ENCODE results near the gene TNS1.

Gene TNS1

GRCh38 chr2:217929757-217930707, 72.8 kb downstream of the TNS1 start:
- no peak for DNase-seq (ENCODE audit: low read depth)

DNA sequence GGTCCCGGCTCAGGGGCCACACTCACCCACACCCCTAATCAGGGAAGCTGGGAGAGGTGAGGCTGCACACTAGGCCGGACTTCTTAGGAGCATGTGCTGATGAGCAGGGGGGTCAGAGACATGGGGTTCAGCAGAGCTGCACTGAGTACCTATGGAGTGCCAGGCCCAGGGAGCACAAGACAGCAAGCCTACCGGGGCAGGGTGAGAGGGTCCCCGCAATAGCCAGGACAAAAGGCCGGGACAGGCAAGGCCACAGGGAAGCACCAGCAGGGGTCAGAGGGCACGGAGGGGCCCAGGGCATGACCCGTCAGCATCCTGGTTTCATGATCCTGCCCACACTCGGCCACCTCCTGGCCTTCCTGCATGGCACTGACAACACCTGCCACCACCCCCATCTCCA, 73.5 kb downstream of the TNS1 start:
- no peak for DNase-seq (ENCODE audit: low read depth)

DNA sequence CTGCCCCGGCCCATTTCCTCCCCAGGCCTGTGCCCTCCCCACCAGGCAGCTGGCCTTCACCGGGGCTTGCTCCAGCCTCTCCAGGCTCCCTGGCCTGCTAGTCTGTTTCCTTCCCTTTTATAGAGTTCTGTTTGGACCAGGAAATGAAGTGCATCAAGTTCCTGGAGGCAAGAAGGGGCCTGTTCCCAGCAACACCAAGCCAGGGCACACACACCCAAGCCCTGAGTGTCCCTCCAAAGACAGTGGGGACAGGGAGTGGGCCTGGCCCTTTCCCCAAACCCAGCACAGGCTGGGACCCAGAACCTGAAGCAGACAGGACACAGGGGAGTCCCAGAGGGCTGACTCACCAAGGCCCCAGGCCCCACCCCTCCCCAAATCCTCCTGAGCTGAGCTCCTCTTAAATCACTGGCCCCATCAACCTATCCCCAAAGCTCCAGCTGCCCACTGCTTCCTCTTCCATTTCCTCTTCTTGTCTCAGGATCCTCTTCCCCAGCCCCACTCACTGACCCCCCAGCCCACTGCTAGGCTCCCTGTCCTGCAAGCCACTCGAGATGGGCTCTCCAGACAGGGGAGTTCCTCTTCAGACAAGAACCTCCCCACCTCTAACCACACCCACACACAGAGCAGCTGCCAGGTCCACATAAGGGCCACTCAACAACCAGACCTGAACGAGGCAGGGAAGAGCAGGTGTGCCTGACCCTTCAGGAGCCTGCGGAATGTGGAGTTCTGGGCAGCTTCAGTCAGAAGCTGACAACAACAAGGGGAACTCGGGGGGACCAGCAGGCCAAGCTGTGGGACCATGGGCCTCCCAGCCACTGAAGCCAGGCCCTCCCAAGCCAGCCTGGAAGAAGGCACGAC, 74.2 kb downstream of the TNS1 start:
- no peak for DNase-seq (ENCODE audit: low read depth)

- no peak for DNase-seq (ENCODE audit: low read depth)
Measured at GRCh38 chr2:217927601-217928323, 75.0 kb downstream of the TNS1 start.

DNA sequence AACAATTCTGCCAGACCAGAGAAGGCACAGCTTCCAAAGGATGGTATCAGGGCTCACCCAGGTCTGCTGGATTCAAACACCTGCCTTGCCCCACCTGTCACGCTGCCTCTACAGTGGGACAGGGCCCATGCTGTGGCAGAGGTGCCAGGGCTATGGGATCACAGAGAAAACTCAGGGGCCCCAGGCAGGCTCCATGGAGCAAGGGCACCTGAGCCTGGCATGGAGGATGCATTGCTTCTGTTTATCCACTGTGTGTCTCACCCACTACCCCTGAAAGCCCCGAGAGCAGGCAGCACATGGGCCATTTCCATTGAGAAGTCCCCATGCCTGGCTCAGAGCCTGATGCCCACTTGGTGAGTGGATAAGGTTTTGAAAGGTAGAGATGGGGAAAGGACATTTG, 76.0 kb downstream of the TNS1 start:
- DNase-seq (ENCODE audit: low read depth): no peak

GRCh38 chr2:217924346-217924901, 78.4 kb downstream of the TNS1 start:
- no peak for DNase-seq (ENCODE audit: low read depth)

DNA sequence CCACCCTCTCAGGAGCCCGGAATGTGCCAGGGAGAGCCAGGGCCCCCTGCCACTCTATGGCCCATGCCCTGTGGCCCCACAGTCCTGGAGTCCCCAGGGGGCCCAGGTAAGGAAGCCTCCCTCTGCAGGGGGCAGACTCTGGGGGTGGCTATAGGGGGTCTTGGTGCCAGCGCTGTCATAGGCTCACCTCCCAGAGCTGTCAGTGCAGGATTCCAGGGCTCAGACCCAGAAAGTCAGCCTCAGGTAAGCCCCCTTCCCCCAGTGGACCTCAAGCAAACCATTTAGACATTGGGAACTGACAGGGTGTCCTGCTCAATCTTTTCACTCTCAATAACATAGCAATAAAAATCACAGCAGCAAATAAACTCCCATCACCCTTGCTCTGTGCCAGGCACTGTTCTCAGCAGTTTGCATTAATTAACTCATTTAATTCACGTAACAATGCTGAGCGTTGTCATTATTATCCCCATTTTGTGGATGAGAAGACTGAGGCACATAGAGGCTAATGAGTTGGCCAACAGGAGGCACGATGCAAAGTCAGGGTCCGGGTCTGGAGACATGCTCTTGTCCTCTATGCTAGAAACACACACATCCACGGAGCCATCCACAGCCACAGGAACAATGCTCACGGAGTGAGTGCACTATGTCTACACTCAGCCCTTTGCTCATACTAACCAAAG, 79.6 kb downstream of the TNS1 start:
- no peak for DNase-seq (ENCODE audit: low read depth)

DNA sequence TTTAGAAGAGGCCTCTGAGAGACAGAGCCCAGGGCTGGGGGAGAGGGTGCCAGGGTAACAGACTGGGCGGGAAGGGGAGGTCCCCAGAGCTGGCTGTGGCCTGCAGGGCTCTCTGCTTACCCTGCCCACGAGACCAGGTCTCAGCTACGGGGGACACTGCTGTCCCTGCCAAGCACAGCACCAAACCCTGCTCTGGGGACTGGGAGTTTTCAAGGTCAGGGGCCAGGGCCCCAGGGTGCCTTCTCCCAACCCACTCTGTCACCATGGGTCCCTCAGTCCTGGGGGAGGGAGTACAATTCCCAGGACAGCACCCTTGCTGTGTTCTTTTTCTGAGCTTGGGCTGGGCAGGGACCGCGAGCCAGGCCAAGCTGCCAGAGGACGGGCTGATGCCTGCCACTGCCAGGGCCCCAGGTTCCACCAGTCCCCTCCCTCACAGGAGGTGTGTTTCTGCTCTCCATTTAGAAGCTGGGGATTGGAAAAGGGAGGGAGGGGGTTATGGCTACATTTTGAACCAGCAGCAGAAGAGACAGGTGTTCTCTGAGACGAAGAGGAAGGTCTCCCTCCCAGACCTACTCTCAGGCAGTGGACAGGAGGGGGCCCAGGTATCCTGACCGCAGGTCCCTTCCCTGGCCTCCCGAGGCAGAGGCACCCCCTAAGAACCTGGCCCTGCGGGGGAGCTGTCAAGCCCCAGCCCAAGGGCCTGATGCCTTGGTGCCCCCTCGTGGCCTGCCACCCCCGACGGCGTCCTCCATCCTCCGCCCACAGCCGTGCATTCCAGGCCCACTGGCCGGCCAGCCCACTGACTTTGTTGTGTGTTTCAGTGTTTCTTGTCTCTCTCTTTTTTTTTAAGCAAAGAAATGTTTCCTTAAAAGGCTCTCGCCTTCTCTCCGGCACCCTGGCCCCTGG, 80.4 kb downstream of the TNS1 start:
- DNase-seq (ENCODE audit: low read depth): no peak

DNA sequence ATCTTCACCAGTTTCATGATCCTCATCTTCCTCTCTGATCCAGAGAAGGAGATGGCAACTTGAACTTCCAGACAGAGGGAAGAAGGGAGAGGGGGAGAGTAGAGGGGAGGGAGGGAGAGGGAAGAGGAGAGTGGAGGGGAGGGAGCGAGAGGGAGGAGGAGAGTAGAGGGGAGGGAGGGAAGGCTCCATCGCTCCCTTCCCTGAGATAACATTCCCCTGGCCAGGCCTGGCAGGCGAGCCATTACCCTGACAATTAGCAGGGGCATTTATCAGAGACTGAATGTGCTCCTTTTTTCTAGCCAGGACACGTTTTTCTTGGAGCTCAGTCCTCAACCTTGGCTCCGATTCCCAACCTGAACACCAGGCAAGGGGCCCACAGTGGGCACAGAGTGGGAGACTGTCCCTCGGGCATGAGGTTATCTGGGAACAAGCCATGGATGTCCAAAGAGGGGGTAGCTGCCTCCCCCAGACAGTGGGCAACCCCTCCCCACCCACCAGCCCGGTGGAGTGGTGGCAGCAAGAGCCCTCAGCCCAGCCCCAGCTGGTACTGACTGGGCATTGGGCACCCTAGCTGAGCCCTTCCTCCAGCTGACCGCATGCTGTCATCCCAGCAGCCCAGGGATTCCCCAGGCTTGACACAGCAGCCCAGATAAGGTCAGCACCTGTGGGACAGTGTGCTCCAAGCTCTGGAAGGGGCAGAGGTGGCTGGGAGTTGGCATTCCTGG, 81.8 kb downstream of the TNS1 start:
- DNase-seq (ENCODE audit: low read depth): no peak

GRCh38 chr2:217919781-217920351, 82.9 kb downstream of the TNS1 start:
- DNase-seq (ENCODE audit: low read depth): no peak

GRCh38 chr2:217919204-217919603, 83.6 kb downstream of the TNS1 start:
- DNase-seq (ENCODE audit: low read depth): no peak

DNA sequence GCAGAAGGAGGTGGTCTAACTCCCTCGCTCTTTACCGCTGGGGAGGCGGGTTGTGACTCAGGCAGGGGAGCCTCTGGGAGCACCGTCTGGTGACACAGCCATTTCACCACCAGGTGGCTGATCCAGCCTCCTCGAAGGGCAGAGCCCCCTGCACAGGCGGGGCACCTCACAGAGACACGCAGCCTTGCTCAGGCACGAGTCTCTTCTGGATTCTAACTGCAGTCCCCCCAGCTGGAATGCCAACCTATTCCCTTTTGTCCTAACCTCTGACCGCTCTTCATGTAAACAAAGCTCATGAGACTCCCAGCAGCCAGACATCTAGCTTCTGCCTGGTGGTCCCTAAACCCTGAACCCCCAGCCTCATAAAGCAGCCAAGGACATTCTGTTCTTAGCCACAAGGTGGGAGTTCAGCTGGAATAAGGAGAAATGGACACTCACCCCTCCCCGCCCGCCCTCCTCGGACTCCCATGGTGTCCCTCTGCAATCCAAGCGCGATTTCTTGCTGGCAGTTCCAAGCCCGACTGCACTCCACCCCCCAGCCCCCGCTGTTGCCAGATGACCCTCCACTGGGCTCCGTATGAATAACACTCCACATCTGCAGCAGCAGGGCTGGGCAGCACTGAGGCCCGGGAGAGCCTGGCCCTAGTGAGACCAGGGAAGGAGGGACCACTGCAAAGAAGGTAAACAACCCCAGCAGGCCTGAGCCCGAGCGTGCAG, 84.3 kb downstream of the TNS1 start:
- no peak for DNase-seq (ENCODE audit: low read depth)

- no peak for DNase-seq (ENCODE audit: low read depth)
Measured at GRCh38 chr2:217916504-217917254, 86.1 kb downstream of the TNS1 start.

GRCh38 chr2:217915706-217916105, 87.1 kb downstream of the TNS1 start:
- no peak for DNase-seq (ENCODE audit: low read depth)

GRCh38 chr2:217914878-217915277, 87.9 kb downstream of the TNS1 start:
- DNase-seq (ENCODE audit: low read depth): no peak

DNA sequence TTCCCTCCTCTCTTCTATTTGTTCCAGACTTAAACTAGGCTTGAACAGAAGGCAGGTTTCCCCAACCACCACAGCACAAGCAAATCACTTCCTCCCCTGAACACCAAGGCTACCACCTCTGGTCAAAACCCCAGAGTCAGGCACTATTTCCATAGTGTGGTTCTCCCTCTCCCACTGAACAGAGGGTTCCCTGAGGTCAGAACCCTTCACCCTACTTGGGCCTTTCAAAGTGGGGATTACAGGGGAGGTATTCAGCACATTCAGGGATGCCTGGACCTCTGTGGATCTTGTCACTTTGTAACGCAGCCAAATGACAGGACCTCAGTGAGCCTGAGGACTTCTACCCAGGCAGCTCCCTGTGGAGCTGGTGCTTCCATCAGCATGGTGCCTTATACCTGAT, 88.7 kb downstream of the TNS1 start:
- no peak for DNase-seq (ENCODE audit: low read depth)

- no peak for DNase-seq (ENCODE audit: low read depth)
Measured at GRCh38 chr2:217913436-217913835, 89.4 kb downstream of the TNS1 start.

Measured in T-helper 22 cell (primary cell).